NB4 (cell line): ENCODE results near the gene GADD45G.

Source experiments
- CTCF ChIP-seq: IDR thresholded peaks from one replicate; pipeline ENCODE4 v1.5.1; 2012; ENCODE audit warnings: low read depth, low read length
- MAX ChIP-seq: IDR thresholded peaks from 2 replicates; pipeline ENCODE4 v1.6.1; 2011; ENCODE audit warnings: low read depth, low read length
- MYC ChIP-seq: IDR thresholded peaks from 2 replicates; pipeline ENCODE4 v1.6.1; 2011; ENCODE audit warnings: low read depth, low read length
- POLR2A ChIP-seq: IDR thresholded peaks from 2 replicates; pipeline ENCODE4 v1.6.1; 2011; ENCODE audit warnings: mild to moderate bottlenecking; ENCODE audit not compliant: insufficient read length; ENCODE audit errors: extremely low read depth

GRCh38 chr9:89605465-89606048 lies 745 bp downstream of the GADD45G start:
- TF ChIP-seq CTCF (no peak), POLR2A (no peak), MAX (no peak), MYC (no peak)
